H1 (cell line): ENCODE results near the gene FAU. TPM values are rescaled to one million over a fixed set of nuclear protein-coding genes. Genes with fewer than 3 reads are reported as not detected.

Source experiments
- ATF2 ChIP-seq: IDR thresholded peaks from 2 replicates; pipeline ENCODE4 v1.6.1; 2012; ENCODE audit warnings: low read length, inconsistent platforms
- EP300 ChIP-seq, 2 experiments: IDR thresholded peaks; 1 replicate in 1 of 2; 2 replicates in 1 of 2; pipeline ENCODE4 v1.6.1; 2011 to 2012; ENCODE audit warnings: low read depth in 2 of 2, low read length in 2 of 2, mild to moderate bottlenecking in 2 of 2, borderline replicate concordance in 1 of 2, inconsistent platforms in 1 of 2, moderate library complexity in 1 of 2
- polyA plus RNA-seq, 7 experiments: library from polyadenylated mRNA; depleted of rRNA in 3 of 7; stranded (reverse) in 5 of 7; unstranded in 2 of 7; fragments of >200 nt in 5 of 7; fragments of 200-250 nt in 2 of 7; gene quantifications; 1 replicate in 5 of 7; 2 replicates in 1 of 7; 4 replicates in 1 of 7; pipeline versions ENCODE4 v1.2.1 to v1.2.3, GENCODE V29; 2011 to 2013; ENCODE audit warnings: missing spikeins in 2 of 7, mixed read lengths in 2 of 7
- total RNA-seq: library from RNA; stranded (reverse); fragmentation: NEBNext Ultra II Directional; extraction: Animal tissue kit (Norgen Biotek cat#: 25700); gene quantifications from 2 replicates; pipeline ENCODE4 v1.2.1, GENCODE V29; 2021

FAU gene
- total and polyA plus RNA-seq, 2 of the 8 experiments (the other 6 are each of a cell fraction or from before 2014, with no cell fraction given): 826 to 896 TPM

GRCh38 chr11:65133724-65134123 lies 11.8 kb upstream of the FAU start (continued):
- no peak for TF ChIP-seq ATF2
- no peak for TF ChIP-seq EP300 (IDR thresholded peaks at IDR 0.05; ENCODE audit: borderline replicate concordance in 1 of 2, low read depth in 2 of 2, low read length in 2 of 2)
- TF ChIP-seq, all 59 proteins: peak for 0
